OCI-LY3 (cell line): Measurements from ENCODE around the gene CC2D2A.

Source experiments
- CTCF ChIP-seq: fragments of 200-600, 300-600 bp; sonication (generic); IDR thresholded peaks from 2 replicates; pipeline ENCODE4 v1.5.1; 2014; ENCODE audit warnings: antibody characterized with exemption, low read length, low read depth
- EZH2phosphoT487 ChIP-seq: fragments of 200-600 bp; shearing (Covaris generic); IDR thresholded peaks from 2 replicates; pipeline ENCODE4 v1.6.1; 2018; ENCODE audit warnings: antibody characterized with exemption, mixed run types, low read depth

GRCh38 chr4:15427161-15427560 is 42.5 kb upstream of the CC2D2A start:
- TF ChIP-seq CTCF (no peak), EZH2phosphoT487 (no peak)
